IMR-90 (cell line): ENCODE results near the gene RIOX2.
"Not testable (repeated sequence)": the region's sequence is repeated elsewhere in the genome, so short reads cannot be mapped to it uniquely, and the experiment has no call there.

Experiments
- TF ChIP-seq, protein P1 (sequence below): conservative IDR thresholded peaks from 2 replicates; pipeline ENCODE4 v1.5.1; 2012; ENCODE audit warnings: mild to moderate bottlenecking, low read depth, low read length, improper control_type of control experiment
- TF ChIP-seq, protein P2 (sequence below): fragments of 150-350 bp; IDR thresholded peaks from 2 replicates; pipeline ENCODE4 v1.6.1; 2017; ENCODE audit warnings: mild to moderate bottlenecking, antibody characterized with exemption, low read length, low read depth

DNA sequence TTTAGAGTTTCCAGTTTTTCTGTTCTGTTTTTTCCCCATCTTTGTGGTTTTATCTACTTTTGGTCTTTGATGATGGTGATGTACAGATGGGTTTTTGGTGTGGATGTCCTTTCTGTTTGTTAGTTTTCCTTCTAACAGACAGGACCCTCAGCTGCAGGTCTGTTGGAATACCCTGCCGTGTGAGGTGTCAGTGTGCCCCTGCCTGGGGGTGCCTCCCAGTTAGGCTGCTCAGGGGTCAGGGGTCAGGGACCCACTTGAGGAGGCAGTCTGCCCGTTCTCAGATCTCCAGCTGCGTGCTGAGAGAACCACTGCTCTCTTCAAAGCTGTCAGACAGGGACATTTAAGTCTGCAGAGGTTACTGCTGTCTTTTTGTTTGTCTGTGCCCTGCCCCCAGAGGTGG, 62.4 kb downstream of the RIOX2 start:
- TF ChIP-seq, protein P1, sequence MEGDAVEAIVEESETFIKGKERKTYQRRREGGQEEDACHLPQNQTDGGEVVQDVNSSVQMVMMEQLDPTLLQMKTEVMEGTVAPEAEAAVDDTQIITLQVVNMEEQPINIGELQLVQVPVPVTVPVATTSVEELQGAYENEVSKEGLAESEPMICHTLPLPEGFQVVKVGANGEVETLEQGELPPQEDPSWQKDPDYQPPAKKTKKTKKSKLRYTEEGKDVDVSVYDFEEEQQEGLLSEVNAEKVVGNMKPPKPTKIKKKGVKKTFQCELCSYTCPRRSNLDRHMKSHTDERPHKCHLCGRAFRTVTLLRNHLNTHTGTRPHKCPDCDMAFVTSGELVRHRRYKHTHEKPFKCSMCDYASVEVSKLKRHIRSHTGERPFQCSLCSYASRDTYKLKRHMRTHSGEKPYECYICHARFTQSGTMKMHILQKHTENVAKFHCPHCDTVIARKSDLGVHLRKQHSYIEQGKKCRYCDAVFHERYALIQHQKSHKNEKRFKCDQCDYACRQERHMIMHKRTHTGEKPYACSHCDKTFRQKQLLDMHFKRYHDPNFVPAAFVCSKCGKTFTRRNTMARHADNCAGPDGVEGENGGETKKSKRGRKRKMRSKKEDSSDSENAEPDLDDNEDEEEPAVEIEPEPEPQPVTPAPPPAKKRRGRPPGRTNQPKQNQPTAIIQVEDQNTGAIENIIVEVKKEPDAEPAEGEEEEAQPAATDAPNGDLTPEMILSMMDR: not testable (repeated sequence)
- TF ChIP-seq, protein P2, sequence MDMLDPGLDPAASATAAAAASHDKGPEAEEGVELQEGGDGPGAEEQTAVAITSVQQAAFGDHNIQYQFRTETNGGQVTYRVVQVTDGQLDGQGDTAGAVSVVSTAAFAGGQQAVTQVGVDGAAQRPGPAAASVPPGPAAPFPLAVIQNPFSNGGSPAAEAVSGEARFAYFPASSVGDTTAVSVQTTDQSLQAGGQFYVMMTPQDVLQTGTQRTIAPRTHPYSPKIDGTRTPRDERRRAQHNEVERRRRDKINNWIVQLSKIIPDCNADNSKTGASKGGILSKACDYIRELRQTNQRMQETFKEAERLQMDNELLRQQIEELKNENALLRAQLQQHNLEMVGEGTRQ: not testable (repeated sequence)
